Measurements from ENCODE around the gene WDR27.

The WDR27 gene

DNA sequence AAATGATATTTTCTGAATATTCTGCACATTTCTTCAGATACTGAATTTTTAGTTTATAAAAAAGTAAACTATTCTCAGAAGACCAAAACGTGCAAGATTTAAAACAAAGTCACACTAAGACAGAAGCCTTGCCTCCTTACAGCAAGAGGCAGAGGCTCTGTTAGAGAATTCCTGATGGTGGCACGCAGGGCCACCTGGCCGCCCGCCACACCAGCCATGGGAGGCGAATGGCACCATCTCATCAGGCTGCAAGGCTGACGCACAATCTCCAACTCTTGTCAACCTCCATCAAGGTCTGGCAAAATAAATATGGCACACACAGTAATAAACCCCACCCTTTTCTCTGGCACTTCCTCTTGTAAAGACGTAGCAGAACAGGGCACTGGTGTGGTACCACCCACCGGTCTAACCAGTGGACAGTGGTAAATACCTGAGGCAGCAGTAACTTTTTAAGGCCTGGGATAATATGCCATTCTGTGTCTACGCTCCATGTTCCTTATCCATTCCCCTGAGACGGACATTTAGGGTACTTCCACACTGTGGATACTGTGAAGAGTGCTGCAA, 111.4 kb downstream of the WDR27 start:
- FAIRE-seq, result no peak

DNA sequence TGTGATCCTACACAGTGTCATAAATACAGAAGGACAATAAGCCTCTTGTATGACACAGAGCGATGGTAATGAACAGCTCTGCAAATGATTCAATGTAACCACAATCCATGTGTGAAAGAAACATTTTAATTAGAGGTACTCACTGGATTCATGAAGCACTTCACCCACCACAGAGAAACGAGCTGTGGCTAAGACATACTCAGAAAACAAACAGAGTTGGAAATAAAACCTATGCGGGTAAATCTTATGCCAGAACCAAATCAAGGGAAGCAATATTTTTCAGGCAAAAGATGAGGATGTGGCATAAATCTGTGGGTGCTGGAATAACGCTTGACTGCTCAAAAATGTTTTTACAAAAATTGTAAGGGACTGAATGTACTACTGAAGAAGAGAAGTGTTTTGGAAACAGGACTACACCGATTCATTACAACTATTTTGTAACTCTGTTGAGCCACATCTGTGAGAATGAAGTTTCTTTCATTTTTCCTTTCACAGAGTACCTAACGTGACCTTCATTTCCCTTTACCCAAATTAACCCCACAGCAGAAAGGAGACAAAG, 112.1 kb downstream of the WDR27 start:
- FAIRE-seq, result no peak

DNA sequence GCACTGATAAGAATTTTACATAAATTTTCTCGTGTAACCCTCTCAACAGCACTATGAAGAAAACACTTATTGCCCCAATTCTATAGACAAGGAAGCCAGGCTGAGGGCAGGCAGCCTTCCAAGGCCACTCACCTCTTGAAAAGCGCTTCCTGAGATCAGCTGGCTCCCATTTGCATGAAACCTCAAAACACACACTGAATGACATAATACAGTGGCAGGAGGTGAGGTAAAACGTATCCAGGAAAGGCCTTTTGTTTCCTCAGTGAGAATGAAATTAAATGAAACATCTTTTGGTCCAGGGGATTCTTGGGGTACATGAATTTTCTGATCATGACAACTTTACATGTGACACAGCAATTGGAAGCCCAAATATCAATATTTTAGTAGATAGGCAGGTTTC, 112.5 kb downstream of the WDR27 start:
- FAIRE-seq, result no peak

DNA sequence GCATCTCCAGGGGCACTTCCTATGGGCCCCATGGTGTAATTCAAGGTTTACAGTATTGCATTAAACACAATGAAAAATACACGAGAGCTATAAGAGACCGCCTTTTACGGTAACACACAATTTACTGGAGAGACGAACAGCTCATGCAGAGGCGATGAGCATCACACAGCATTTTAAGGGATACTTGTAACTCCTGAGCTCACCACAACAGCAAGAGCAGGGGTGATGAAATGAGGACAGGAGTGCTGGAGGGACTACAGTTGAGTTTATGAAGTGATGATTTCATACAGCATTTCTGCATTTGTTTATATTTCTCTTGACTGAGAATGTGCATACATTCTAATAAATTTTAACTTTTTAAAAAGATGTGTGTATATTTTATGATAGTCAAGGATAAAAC, 113.9 kb downstream of the WDR27 start:
- FAIRE-seq, result no peak

DNA sequence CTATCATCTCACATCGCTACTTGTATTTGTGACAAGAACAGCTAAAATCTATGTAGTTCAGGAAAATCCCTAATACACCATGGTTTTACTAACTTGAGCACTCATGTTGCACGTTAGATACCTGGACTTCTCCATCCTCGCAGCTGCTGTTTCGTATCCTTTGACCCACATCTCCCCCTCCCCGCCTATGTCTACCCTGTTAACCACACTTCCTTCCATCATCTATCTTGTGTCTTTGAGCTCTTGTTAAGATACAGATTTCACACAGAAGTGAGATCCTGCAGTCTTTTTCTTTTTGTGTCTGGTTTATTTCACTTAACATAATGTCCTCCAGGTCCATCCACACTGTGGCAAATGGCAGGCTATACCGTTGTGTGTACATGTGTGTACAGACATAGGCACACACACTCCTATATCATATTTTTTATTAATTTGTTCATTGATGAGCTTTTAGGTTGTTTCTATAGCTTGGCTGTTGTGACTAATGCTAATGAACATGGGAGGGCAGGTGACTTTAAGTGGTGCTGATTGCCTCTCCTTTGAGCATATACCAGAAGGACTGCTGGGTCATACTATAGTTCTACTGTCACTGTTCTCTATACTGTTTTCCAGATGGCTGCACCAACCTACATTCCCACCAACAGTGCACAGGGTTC, 117.8 kb downstream of the WDR27 start:
- FAIRE-seq, result no peak

DNA sequence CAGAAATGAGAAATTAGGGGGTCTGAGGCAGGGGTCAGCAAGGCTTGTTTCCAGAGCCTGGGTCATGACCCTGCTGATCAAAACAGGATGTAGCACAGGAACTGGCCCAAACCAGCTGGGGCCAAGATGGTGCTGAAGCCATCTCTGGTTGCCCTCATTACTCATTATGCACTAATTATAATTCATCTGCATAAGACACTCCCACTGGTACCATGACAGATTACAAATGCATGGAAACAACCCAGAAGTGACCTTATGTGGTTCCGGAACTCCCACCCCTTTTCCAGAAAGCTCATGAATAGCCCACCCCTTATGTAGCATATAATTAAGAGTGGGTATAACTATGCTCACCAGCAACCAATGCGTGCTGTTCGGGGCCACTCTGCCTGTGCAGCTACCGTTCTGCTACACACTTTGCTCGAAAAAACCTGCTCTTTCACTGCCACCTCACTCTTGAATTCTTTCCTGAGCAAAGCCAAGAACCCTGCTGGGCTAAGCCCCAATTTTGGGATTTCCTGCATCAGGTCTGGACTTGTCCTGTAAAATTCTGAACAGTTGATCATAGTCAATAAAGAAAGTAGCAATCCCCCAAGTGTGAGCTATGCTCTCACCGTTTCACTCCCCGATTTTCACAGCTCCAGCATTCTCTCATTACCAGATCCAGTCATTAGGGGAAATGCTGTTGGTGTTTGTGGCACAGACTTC, 122.3 kb downstream of the WDR27 start:
- no peak for FAIRE-seq

DNA sequence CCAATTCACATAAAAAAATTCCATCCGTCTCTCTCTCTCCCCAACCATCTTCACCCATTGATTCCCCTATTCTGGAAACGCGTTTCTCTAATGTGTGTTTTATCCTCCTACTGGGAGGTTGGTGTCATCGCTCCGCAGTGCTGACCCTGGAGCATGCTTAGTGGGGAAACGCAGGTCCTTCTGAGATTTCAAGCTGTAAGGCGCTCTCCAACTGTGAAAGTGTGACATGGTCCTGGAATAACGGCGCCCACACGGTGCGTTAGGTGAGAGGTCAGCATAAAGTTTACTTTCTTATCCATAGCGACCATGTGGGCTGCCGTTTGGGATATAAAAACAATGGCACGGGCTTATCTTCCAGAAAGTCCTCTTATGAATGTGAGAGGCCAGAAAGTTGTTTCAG, 123.9 kb downstream of the WDR27 start:
- no peak for FAIRE-seq

DNA sequence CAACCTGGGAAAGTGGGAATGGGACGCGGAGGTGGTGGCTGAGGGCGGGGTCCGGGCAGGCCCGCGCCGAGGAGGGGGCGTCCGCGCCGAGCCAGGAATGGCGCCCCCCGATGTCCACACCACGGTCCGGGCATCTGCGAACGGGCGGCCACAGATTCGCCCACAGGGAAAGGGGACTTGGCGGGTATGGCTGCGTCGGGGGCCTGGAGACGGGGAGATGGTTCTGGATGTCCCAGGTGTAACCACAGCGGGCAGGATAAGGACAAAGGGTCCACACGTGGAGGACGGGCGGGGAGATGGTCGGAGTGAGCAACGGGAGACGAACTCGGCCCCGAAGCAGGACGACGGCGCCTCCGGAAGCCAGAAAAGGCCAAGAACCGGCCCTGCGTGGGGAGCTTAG, 124.6 kb downstream of the WDR27 start:
- no peak for FAIRE-seq

DNA sequence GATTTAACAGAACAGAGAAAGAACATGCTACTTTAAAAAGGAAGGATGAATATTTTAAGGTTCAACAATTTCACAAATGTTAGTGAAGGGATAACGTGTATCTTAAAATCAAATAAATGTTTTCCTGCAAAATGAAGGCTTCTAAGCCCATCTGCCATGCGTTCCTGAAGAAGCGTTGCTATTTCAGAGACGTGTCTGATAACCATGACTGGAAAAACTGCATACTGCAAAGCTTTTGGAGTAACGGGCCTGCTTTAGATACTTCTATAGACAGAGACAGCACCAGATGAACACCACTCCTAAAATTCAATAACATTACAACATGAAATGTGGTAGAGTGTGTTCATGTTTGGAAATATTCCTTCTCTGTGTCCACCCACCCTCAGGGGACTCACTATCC, 126.0 kb downstream of the WDR27 start:
- FAIRE-seq, result no peak

DNA sequence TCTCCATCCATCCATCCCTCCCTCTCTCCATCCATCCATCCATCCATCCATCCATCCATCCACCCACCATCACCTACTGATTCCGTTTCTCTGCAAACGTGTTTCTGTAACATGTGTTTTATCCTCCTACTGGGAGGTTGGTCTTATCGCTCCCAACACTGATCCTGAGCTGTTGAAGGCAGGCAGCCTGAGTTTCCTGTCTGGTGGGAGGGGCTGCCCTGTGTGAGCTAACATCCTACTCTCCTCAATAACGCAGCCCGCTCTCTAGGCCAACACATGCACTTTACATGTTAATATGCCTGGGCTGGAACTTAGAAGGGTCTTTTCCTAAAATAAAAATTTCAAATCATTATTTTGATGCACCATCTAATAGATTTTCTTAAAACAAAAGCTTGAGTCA, 126.5 kb downstream of the WDR27 start:
- FAIRE-seq, result no peak

DNA sequence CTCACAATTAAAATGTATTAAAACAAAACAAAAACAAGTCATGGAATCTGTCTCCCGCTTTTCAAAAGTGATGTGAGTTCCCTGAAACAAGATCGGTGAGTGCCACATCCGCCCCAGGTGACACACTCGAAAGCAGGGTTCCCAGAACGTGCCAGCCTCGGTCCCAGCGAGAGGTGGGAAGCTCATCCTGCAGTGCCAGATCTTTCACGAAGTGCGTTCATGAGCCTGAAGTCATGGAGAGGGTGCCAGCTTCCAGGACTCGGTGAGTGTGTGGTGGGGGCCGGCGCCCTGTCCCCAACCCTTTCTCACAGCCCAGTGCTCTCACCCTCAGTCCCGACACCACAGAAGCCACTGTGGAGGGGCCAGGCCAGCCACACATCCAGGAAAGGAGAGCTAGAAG, 127.4 kb downstream of the WDR27 start:
- FAIRE-seq, result no peak

DNA sequence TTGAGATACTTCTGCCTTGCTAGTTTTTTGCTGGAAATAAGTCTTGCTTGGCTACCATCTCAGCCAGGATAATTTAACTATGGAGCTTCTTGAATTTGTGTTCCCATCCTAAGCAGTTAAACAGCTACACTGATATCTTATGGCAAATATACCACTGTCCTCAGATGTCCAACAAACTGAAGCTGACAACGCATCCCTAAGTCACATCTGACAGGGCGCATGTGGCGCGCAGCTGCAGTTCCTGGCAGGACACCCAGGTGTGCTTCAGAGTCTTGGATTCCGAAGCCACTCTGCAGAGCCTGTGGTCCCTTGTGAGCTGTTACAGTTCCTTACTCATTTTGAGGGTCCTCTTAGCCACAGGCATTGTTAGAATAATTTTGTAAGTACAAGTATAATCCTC, 127.9 kb downstream of the WDR27 start:
- no peak for FAIRE-seq

DNA sequence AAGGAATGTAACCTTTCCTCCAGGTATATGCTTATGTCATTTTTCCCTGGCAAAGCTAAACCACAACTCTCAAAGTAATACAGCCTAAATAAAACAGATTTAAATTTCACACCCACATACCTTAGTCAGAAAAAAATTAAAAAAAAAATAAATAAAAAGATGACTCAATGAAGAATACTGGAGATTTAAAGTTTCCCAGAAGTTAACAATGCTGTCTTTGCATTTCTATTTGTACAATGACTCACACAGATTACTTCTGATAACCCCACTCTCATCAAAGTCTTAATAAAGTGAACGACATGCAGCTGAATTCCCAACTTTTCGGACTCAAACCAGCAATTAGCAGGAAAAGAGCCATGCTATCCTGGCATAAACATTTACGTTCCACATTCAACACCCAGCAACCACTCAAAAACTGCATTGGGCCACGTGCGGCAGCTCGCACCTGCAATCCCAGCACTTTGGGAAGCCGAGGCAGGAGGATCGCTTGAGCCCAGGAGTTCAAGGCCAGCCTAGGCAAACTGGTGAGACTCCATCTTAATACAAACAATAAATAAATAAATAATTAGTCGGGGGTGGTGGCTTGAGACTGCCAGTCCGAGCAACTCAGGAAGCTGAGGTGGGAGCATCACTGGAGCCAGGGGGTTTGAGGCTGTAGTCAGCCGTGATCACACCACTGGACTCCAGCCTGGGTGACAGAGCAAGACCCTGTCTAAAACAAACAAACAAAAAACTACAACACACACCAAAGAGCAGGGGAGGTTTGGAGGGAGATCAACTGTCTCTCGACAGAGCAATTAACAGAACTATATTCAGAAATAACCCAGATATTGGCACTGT, 130.5 kb downstream of the WDR27 start:
- FAIRE-seq, result no peak

DNA sequence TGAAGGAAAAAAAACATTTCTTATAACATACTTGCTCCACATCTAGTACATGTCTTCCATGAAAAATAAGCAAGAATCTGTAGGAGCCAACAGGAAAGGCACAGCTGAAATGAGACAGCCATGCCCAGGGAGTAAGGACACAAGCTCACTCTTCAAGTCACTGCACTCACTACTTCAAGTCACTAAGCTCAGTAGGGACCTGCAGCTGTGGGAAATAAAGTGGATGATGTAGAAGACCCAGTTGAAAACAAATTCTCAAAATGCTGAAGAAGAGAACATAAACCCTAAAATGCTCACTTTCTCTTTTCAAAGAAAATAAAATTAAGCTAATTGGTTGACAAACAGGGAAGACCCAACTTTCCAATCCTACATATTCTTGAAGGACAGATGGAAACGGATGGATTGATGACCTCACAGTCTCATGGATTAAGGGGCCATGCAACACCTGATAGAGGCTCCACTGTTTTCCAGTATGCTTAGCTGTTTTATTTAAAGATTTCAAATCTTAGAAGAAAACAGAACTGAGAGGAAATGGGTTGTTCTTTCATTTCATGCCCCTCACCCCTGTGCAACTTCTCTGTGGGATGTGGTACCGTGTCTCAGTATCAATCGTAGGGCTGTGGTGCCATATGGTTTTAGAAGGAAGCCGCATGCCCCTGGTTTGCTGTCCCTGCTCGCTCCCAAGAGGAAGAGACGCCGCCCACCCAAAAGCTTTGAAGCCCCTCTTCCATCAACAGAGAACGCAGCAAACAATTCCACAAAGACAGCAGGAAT, 133.3 kb downstream of the WDR27 start:
- no peak for FAIRE-seq

DNA sequence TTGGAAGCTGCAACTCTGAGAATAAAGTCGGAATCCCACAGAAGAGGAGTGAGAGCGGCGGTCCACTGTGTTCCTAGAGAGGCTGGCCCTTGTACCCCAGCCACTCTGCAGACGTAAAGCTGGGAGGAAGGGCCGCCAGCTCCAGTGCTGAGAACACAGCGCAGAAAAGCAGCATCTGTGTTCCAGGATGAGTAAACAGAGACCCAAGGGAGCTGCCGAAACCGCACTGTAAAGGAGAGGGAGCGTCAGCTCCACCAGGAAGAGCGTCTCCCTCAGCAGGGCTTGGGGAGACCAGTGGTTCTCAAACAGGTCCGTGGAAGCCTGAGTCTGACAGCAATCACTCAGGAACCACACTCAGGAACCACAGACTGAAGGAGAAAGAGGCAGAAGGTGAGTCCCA, 134.0 kb downstream of the WDR27 start:
- no peak for FAIRE-seq

DNA sequence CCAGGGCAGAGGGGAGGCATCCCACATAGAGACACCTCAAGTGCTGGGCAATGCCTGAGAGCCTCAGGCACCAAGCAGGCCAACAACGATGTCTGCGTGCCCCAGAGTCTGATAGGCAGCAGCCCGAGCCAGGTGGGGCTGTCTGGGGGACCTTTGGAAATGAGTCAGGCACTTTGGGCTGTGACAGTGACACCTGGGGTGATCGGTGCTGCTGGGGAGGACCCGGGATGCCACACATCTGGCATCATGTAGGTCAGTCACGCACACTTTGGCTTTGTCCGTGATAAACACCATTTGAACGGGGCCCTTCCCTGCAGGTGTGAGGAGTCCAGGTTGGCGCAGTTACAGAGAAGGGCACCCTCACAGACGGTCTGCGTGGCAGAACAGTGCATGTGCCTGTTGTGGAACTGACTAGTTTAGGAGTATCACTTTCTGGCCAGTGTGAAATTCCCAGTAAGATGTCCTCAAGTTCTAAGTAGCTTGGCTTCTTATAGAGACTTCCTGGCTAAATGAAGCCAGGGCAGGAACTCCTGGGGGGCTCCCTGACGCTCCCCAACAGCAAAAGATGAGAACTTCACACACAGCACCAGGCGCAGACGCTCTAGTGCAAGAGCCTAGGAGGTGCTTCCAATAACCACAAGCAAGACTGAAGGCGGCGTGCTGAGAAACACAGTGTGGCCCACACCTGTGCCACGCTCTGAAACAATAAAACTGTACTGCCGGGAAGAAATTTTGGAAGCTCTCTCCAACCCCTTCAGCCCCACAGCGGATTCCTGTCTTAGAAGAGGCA, 134.7 kb downstream of the WDR27 start:
- FAIRE-seq, result no peak

DNA sequence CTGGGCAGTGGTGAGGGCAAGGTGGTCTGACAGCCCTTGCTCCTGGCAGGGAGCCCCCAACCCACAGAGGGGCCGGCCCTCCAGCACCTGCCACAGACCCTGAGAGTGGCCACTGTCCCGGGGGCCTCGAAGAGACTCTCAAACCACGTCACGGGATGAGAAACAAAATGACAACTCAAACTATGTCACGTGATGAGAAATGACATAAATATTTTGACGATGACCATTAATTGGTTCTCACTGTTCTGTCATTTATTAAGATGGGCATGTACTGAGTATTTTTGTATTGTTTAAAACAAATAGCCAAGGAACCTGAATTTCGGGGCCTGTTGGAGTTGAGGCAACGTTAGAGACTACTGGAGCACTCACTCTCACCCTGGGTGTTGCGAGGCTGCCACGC, 135.5 kb downstream of the WDR27 start:
- FAIRE-seq, result no peak

DNA sequence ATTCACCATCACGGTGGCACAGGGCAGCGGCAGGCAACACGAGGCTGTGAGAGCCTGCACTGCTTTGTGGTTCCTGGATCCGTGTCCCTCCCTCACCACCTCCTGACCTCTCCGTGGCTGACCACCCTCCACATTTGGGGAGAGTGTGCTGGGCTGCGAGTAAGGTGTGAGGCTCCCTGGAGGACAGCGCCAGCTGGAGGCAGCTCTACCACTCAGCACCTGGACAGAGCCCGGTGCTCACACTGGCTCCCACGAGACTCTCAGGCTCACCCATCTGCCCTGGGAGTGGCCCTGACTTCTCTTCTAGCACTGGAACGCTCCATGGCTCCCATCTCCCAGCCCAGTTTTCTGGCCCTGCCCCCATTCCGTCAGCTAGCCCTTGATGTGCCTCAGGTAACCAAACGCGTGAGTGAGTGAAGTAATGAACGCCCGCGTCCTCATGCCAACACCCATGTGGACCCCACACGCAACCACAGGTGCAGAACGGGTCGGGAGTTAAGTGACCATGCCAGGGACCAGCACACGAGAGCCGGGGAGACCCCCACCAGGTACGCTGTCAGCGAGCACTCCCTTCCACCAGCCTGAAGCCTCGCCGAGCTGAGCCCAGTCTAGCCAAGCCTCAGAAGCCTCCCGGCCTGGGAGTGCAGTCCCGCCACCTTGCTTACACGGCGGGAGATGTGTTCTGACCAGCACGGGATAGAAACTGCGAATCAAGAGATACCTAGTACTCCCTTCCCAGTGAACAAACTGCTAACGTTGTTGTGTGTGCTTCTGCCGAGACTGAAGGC, 137.2 kb downstream of the WDR27 start:
- FAIRE-seq, result no peak

DNA sequence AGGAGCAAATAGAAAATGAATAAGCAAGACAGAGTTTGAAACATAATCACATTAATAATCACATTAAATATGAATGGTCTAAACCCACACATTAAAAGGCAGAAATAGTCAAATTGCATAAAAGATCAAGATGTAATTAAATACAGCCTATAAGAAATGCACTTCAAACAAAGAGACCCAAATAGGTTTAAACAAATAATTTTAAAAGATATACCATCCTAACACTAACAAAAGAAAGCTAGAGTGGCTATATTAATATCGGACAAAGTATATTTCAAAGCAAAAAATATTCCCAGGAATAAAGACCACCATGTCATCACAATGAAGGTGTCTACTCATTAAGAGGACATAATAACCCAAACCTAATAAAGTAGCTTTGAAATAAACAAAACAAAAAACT, 140.2 kb downstream of the WDR27 start:
- peak; percentile 38 for FAIRE-seq

DNA sequence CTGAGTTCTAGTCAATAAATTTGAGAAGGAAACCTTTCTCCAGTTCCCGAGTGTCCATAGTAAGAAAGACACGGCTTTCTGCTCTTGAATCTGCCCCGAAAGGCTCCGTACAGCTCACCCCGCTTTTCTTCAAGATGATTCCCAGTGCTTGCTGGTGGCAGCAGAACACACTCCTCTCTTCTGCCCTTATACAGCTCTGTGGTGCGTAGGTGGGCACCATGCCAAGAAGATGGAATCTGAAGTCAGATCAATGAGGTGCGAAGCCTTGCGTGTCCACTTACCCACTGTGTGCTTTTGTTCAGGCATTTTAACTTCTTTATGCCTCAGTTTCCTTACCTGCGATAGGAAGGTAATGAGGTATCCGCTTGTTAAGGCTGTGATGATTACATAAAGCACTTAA, 142.2 kb downstream of the WDR27 start:
- FAIRE-seq, result no peak

All from colon (tissue), 2 donors.